Neural cell (in vitro differentiated cells): Measurements from ENCODE around the gene CLSTN2. TPM values are rescaled to one million over a fixed set of nuclear protein-coding genes. Genes with fewer than 3 reads are reported as not detected.
"Not testable (repeated sequence)": the region's sequence is repeated elsewhere in the genome, so short reads cannot be mapped to it uniquely, and the experiment has no call there.

Source experiments
- H2AFZ ChIP-seq: fragments of 200-600, 300-800 bp; sonication (generic), shearing (Covaris generic); 2 replicates; pipeline ENCODE4 v1.6.0; 2014; ENCODE audit warnings: low read depth, mild to moderate bottlenecking, antibody characterized with exemption, low read length, moderate library complexity
- H3F3A ChIP-seq: fragments of 200-600 bp; shearing (Covaris generic); 2 replicates; pipeline ENCODE4 v1.6.1; 2016; ENCODE audit warnings: mild to moderate bottlenecking, moderate library complexity, mixed read lengths, antibody characterized with exemption, low read length; ENCODE audit not compliant: insufficient read depth, poor library complexity, severe bottlenecking
- H3K27ac ChIP-seq: fragments of 200-600, 300-800 bp; sonication (generic), shearing (Covaris generic); 2 replicates; pipeline ENCODE4 v1.5.1; 2014; ENCODE audit warnings: mild to moderate bottlenecking, low read length, moderate library complexity
- H3K27me3 ChIP-seq: fragments of 300-800, 200-600 bp; sonication (generic), shearing (Covaris generic); 2 replicates; pipeline ENCODE4 v1.6.0; 2014; ENCODE audit warnings: mild to moderate bottlenecking, low read depth, low read length, moderate library complexity; ENCODE audit not compliant: insufficient read depth
- H3K36me3 ChIP-seq: fragments of 300-800, 200-600 bp; sonication (generic), shearing (Covaris generic); 2 replicates; pipeline ENCODE4 v1.5.1; 2014; ENCODE audit warnings: mild to moderate bottlenecking, antibody characterized with exemption, low read length, moderate library complexity; ENCODE audit not compliant: insufficient read depth
- H3K4me2 ChIP-seq: fragments of 300-800, 200-600 bp; sonication (generic), shearing (Covaris generic); 2 replicates; pipeline ENCODE4 v1.6.0; 2014; ENCODE audit warnings: mild to moderate bottlenecking, low read length
- H3K4me3 ChIP-seq: fragments of 300-800, 200-600 bp; sonication (generic), shearing (Covaris generic); 2 replicates; pipeline ENCODE4 v1.5.1; 2014; ENCODE audit warnings: mild to moderate bottlenecking, low read length, moderate library complexity
- H3K79me2 ChIP-seq: fragments of 200-600 bp; shearing (Covaris generic); replicated peaks from 2 replicates; pipeline ENCODE4 v1.6.0; 2014; ENCODE audit warnings: mild to moderate bottlenecking, low read length, moderate library complexity; ENCODE audit not compliant: insufficient read depth
- H3K9ac ChIP-seq: fragments of 300-800, 200-600 bp; sonication (generic), shearing (Covaris generic); 2 replicates; pipeline ENCODE4 v1.6.1; 2016; ENCODE audit warnings: mild to moderate bottlenecking, low read length, mixed read lengths
- H3K9me2 ChIP-seq: fragments of 200-600 bp; shearing (Covaris generic); 2 replicates; pipeline ENCODE4 v1.6.1; 2016; ENCODE audit warnings: mild to moderate bottlenecking, low read length, mixed read lengths; ENCODE audit not compliant: insufficient read depth
- H3K9me3 ChIP-seq: fragments of 200-600, 300-800 bp; sonication (generic), shearing (Covaris generic); 2 replicates; pipeline ENCODE4 v1.6.1; 2016; ENCODE audit warnings: mild to moderate bottlenecking, mixed run types, low read length, moderate library complexity, mixed read lengths
- H4K20me1 ChIP-seq: fragments of 200-600 bp; shearing (Covaris generic); 2 replicates; pipeline ENCODE4 v1.6.1; 2016; ENCODE audit warnings: mild to moderate bottlenecking, mixed run types; ENCODE audit not compliant: insufficient read depth
- EP300 ChIP-seq: fragments of 450-650 bp; conservative IDR thresholded peaks from 2 replicates; pipeline ENCODE4 v1.6.1; 2014; ENCODE audit warnings: antibody characterized with exemption, mild to moderate bottlenecking, moderate library complexity; ENCODE audit not compliant: poor library complexity, severe bottlenecking
- EZH2 ChIP-seq: fragments of 200-600, 300-800 bp; shearing (Covaris generic), sonication (generic); IDR thresholded peaks from 2 replicates; pipeline ENCODE4 v1.6.1; 2014; ENCODE audit warnings: antibody characterized with exemption, low read length, borderline replicate concordance, mild to moderate bottlenecking; ENCODE audit not compliant: insufficient read depth, poor library complexity, severe bottlenecking
- MXI1 ChIP-seq: fragments of 450-650 bp; conservative IDR thresholded peaks from 2 replicates; pipeline ENCODE4 v1.6.1; 2014; ENCODE audit warnings: antibody characterized with exemption, mild to moderate bottlenecking; ENCODE audit not compliant: poor library complexity, severe bottlenecking
- POLR2AphosphoS5 ChIP-seq: IDR thresholded peaks from 2 replicates; pipeline ENCODE4 v1.6.1; 2012
- RAD21 ChIP-seq: fragments of 450-650 bp; conservative IDR thresholded peaks from 2 replicates; pipeline ENCODE4 v1.6.1; 2014; ENCODE audit warnings: antibody characterized with exemption, mild to moderate bottlenecking, moderate library complexity
- SMC3 ChIP-seq: fragments of 450-650 bp; conservative IDR thresholded peaks from 2 replicates; pipeline ENCODE4 v1.6.1; 2014; ENCODE audit warnings: antibody characterized with exemption, mild to moderate bottlenecking, moderate library complexity; ENCODE audit not compliant: poor library complexity
- TAF1 ChIP-seq: IDR thresholded peaks from 2 replicates; pipeline ENCODE4 v1.6.1; 2012; ENCODE audit warnings: low read depth
- polyA plus RNA-seq: library from polyadenylated mRNA; depleted of rRNA; stranded (reverse); fragments of >200 nt; gene quantifications from 2 replicates; pipeline ENCODE4 v1.2.3, GENCODE V29; 2014
- TF ChIP-seq, protein P1 (sequence below): IDR thresholded peaks from 2 replicates; pipeline ENCODE4 v1.6.1; 2012; ENCODE audit warnings: borderline replicate concordance
- TF ChIP-seq, protein P2 (sequence below): fragments of 450-650 bp; IDR thresholded peaks from 2 replicates; pipeline ENCODE4 v1.5.1; 2014; ENCODE audit warnings: antibody characterized with exemption, mild to moderate bottlenecking, moderate library complexity; ENCODE audit not compliant: poor library complexity, severe bottlenecking

The CLSTN2 gene
- polyA plus RNA-seq, 1 donor from 2014 or later = 10.7 TPM

DNA sequence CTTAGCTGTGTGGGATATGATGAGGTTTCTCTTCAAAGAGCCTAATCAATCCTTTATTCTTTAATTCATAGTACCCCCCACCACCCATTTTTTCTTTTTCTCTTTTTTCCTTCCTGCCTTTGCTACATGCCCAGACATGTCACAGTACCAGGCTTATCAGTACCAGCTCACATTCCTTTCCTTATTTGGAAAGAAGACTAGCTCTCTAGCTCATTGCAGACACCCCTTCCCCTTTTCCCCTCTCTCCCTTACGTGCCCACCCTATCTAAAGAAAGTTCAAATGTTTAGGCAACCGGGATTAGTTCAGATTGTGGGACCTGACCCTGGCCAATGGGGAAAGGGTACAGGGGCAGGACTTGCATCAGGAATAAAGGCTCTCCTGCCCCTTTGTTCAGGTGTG lies 488.6 kb downstream of the CLSTN2 start:
- not testable (repeated sequence) for H3K9me2 ChIP-seq, H3K79me2 ChIP-seq, H3K4me3 ChIP-seq, H3K4me2 ChIP-seq, H3F3A ChIP-seq, H3K9me3 ChIP-seq, H3K9ac ChIP-seq, H3K36me3 ChIP-seq, H3K27me3 ChIP-seq, H3K27ac ChIP-seq, H4K20me1 ChIP-seq, H2AFZ ChIP-seq

DNA sequence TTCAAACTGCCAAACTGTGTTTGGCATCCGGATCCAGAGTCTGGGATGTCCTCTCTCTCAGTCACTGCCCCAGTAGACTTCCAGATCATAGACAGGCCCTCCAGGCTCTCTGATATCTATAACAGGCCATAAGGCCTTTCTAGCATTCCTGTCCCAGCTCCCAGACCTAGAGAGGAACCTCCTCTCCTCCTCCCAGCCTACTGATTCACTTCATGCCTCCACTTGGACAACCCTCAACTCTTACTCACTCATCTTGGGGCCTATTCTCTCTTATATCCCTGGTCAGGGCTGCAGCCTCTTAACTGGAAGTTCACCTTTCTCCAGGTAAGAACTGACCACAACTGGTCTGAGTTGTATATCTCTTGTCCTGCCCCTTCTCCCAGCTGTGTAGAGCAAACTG lies 489.2 kb downstream of the CLSTN2 start:
- Histone ChIP-seq H3K9me2 (no peaks in the 10 kb centered on the region), H3K9me3 (no peaks in the 10 kb centered on the region), H4K20me1 (no peaks in the 10 kb centered on the region), H3K27ac (no peak overlapping the region), H3K27me3 (no peaks in the 10 kb centered on the region), H3F3A (no peaks in the 10 kb centered on the region), H3K79me2 (no peaks in the 10 kb centered on the region), H3K4me3 (no peak overlapping the region), H3K9ac (no peak overlapping the region), H3K36me3 (no peaks in the 10 kb centered on the region), H2AFZ (no peak overlapping the region), H3K4me2 (no peak overlapping the region)
- TF ChIP-seq SMC3 (no peak), EZH2 (no peak), EP300 (no peak), POLR2AphosphoS5 (no peak), MXI1 (no peak), TAF1 (no peak), RAD21 (no peak)
- TF ChIP-seq, protein P1, sequence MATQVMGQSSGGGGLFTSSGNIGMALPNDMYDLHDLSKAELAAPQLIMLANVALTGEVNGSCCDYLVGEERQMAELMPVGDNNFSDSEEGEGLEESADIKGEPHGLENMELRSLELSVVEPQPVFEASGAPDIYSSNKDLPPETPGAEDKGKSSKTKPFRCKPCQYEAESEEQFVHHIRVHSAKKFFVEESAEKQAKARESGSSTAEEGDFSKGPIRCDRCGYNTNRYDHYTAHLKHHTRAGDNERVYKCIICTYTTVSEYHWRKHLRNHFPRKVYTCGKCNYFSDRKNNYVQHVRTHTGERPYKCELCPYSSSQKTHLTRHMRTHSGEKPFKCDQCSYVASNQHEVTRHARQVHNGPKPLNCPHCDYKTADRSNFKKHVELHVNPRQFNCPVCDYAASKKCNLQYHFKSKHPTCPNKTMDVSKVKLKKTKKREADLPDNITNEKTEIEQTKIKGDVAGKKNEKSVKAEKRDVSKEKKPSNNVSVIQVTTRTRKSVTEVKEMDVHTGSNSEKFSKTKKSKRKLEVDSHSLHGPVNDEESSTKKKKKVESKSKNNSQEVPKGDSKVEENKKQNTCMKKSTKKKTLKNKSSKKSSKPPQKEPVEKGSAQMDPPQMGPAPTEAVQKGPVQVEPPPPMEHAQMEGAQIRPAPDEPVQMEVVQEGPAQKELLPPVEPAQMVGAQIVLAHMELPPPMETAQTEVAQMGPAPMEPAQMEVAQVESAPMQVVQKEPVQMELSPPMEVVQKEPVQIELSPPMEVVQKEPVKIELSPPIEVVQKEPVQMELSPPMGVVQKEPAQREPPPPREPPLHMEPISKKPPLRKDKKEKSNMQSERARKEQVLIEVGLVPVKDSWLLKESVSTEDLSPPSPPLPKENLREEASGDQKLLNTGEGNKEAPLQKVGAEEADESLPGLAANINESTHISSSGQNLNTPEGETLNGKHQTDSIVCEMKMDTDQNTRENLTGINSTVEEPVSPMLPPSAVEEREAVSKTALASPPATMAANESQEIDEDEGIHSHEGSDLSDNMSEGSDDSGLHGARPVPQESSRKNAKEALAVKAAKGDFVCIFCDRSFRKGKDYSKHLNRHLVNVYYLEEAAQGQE = no peak
- TF ChIP-seq, protein P2, sequence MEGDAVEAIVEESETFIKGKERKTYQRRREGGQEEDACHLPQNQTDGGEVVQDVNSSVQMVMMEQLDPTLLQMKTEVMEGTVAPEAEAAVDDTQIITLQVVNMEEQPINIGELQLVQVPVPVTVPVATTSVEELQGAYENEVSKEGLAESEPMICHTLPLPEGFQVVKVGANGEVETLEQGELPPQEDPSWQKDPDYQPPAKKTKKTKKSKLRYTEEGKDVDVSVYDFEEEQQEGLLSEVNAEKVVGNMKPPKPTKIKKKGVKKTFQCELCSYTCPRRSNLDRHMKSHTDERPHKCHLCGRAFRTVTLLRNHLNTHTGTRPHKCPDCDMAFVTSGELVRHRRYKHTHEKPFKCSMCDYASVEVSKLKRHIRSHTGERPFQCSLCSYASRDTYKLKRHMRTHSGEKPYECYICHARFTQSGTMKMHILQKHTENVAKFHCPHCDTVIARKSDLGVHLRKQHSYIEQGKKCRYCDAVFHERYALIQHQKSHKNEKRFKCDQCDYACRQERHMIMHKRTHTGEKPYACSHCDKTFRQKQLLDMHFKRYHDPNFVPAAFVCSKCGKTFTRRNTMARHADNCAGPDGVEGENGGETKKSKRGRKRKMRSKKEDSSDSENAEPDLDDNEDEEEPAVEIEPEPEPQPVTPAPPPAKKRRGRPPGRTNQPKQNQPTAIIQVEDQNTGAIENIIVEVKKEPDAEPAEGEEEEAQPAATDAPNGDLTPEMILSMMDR = no peak

DNA sequence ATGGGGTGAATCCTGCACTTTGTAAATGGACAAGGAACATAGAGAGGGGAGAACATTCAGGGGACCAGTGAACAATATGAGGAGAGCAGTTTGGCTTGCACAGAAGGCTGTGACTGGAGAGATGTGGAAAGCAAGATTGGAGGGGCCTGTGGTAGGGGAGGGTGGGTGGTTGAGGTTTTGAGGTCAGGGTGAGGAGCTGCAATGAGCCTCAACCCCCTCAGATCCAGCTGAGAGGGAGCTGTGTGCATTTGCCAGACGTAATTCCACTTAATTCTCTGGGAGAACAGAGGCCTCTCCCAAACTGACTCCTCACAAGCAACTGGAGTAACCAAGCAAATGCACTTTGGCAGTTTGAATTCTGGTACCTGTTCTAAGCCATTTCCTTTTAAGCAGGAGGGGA lies 489.7 kb downstream of the CLSTN2 start:
- no peaks in the 10 kb centered on the region for H3K9me3 ChIP-seq
- H3K27me3 ChIP-seq = no peaks in the 10 kb centered on the region
- H3K9me2 ChIP-seq = no peaks in the 10 kb centered on the region
- H3K4me3 ChIP-seq = no peak overlapping the region
- H3K4me2 ChIP-seq = no peak overlapping the region
- no peaks in the 10 kb centered on the region for H3K79me2 ChIP-seq
- no peaks in the 10 kb centered on the region for H3K36me3 ChIP-seq
- no peak overlapping the region for H3K9ac ChIP-seq
- H2AFZ ChIP-seq = no peak overlapping the region
- H3K27ac ChIP-seq = no peak overlapping the region
- no peaks in the 10 kb centered on the region for H3F3A ChIP-seq
- no peak for TF ChIP-seq EZH2
- TF ChIP-seq RAD21 = no peak
- TF ChIP-seq TAF1 = no peak
- no peak for TF ChIP-seq MXI1
- TF ChIP-seq, protein P2 = no peak
- TF ChIP-seq, protein P1 = no peak
- no peak for TF ChIP-seq POLR2AphosphoS5
- TF ChIP-seq SMC3 = no peak
- no peak for TF ChIP-seq EP300
- H4K20me1 ChIP-seq = no peaks in the 10 kb centered on the region
